Smooth muscle cell (in vitro differentiated cells): ENCODE results near the gene NAT8. TPM values are rescaled to one million over a fixed set of nuclear protein-coding genes. Genes with fewer than 3 reads are reported as not detected.
"Not testable (repeated sequence)": the region's sequence is repeated elsewhere in the genome, so short reads cannot be mapped to it uniquely, and the experiment has no call there.

Source experiments
- DNase-seq: peaks from one replicate; lab custom pipeline; 2025; ENCODE audit not compliant: unreplicated experiment; lab: John Stamatoyannopoulos, UW
- H2AFZ ChIP-seq: fragments of 200-600 bp; sonication (generic); 2 replicates; pipeline ENCODE4 v1.6.0; 2016; ENCODE audit warnings: antibody characterized with exemption, low read depth, mild to moderate bottlenecking
- H3F3A ChIP-seq: fragments of 200-600 bp; sonication (generic); 2 replicates; pipeline ENCODE4 v1.6.0; 2017; ENCODE audit warnings: antibody characterized with exemption, low read depth
- H3K27ac ChIP-seq: fragments of 200-600 bp; sonication (generic); 2 replicates; pipeline ENCODE4 v1.5.1; 2016; ENCODE audit warnings: low read depth, mild to moderate bottlenecking
- H3K27me3 ChIP-seq: fragments of 200-600 bp; sonication (generic); 2 replicates; pipeline ENCODE4 v1.6.1; 2016; ENCODE audit warnings: low read depth, mild to moderate bottlenecking
- H3K36me3 ChIP-seq: fragments of 200-600 bp; sonication (generic); 2 replicates; pipeline ENCODE4 v1.5.1; 2016; ENCODE audit warnings: low read depth
- H3K4me1 ChIP-seq: fragments of 200-600 bp; sonication (generic); 2 replicates; pipeline ENCODE4 v1.5.1; 2016; ENCODE audit warnings: low read depth
- H3K4me2 ChIP-seq: fragments of 200-600 bp; sonication (generic); 2 replicates; pipeline ENCODE4 v1.6.0; 2016; ENCODE audit warnings: mild to moderate bottlenecking
- H3K4me3 ChIP-seq: fragments of 200-600 bp; sonication (generic); 2 replicates; pipeline ENCODE4 v1.5.1; 2016; ENCODE audit warnings: mild to moderate bottlenecking
- H3K79me2 ChIP-seq: fragments of 200-600 bp; sonication (generic); 2 replicates; pipeline ENCODE4 v1.6.0; 2016; ENCODE audit warnings: low read depth, mild to moderate bottlenecking
- H3K9ac ChIP-seq: fragments of 200-600 bp; sonication (generic); 2 replicates; pipeline ENCODE4 v1.6.0; 2016; ENCODE audit warnings: low read depth
- H3K9me3 ChIP-seq: fragments of 200-600 bp; sonication (generic); replicated peaks from 2 replicates; pipeline ENCODE4 v1.5.1; 2016; ENCODE audit warnings: low read depth
- H4K20me1 ChIP-seq: fragments of 200-600 bp; sonication (generic); 2 replicates; pipeline ENCODE4 v1.6.0; 2016; ENCODE audit warnings: low read depth
- WGBS: methylation state at CpG from one replicate; pipeline ENCODE4 v1.1.7; 2016; ENCODE audit warnings: low lambda C conversion rate; 5-methylcytosine and 5-hydroxymethylcytosine counted together
- polyA plus RNA-seq: library from polyadenylated mRNA; unstranded; fragments of >200 nt; fragmentation: Nextera tagmentation; extraction: Ambion mirVana; gene quantifications from 2 replicates; pipeline ENCODE4 v1.2.1, GENCODE V29; 2016
- total RNA-seq: library from RNA; depleted of rRNA; stranded (reverse); fragments of >200 nt; gene quantifications from 2 replicates; pipeline ENCODE4 v1.2.3, GENCODE V29; 2014
- TF ChIP-seq, protein P1 (sequence below): fragments of 200-600 bp; sonication (generic); IDR thresholded peaks from 2 replicates; pipeline ENCODE4 v1.5.1; 2017; ENCODE audit warnings: borderline replicate concordance, mild to moderate bottlenecking, antibody characterized with exemption; ENCODE audit not compliant: insufficient read depth, poor library complexity, severe bottlenecking

NAT8 gene, protein sequence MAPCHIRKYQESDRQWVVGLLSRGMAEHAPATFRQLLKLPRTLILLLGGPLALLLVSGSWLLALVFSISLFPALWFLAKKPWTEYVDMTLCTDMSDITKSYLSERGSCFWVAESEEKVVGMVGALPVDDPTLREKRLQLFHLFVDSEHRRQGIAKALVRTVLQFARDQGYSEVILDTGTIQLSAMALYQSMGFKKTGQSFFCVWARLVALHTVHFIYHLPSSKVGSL
- not detected in 2 replicates for total RNA-seq
- polyA plus RNA-seq: not detected in 2 replicates

DNA sequence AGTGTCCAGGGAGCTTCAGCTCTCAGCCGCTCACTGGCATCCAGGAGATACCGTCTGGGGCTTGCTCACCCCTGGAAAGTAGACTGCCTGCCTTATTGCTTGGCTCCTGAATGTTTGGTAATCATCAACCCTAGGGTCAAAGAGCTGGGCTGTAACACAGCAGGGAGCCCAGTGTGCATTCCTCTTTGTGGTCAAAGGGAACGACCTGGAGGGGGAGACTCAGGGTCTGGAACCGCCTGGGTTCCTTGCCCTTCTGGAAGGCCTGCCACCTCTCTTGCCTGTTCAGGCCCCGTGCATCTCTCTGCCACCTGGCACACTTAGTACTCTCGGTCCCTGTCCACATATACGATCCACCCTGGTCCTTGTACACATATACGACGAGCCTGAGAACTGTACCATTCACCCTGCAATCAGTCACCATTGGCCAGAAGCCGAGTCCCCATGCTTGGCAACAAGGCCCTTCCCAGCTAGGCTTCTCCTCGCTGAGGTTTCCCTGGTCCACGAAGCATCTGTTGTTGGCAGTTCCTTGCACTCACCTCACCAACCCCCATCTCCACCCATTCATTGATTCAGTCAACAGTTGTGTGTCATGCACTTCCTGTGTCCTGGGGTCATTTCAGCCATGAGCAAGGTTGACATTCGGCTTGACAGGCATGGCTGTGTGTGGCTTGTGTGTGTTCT lies at the start of gene NAT8:
Gene NAT8 (minus strand): TSS at position 85 of the 681 bp plus-strand sequence. CDS start 794 bp downstream, outside the sequence.
- no peak within 1 kb of the TSS for H3K9ac ChIP-seq
- no peaks in the 10 kb centered on the region for H3K27me3 ChIP-seq
- H3K4me3 ChIP-seq: no peak within 1 kb of the TSS
- DNase-seq: no peak
- no peaks in the 10 kb centered on the region for H4K20me1 ChIP-seq
- no peaks in the 10 kb centered on the region for H3K36me3 ChIP-seq
- no peaks in the 10 kb centered on the region for H3K9me3 ChIP-seq
- 93% methylated on average over 13 of the region's 13 CpGs for WGBS
- no peaks in the 10 kb centered on the region for H3K79me2 ChIP-seq
- no peak within 1 kb of the TSS for H3K4me2 ChIP-seq
- TF ChIP-seq, protein P1, sequence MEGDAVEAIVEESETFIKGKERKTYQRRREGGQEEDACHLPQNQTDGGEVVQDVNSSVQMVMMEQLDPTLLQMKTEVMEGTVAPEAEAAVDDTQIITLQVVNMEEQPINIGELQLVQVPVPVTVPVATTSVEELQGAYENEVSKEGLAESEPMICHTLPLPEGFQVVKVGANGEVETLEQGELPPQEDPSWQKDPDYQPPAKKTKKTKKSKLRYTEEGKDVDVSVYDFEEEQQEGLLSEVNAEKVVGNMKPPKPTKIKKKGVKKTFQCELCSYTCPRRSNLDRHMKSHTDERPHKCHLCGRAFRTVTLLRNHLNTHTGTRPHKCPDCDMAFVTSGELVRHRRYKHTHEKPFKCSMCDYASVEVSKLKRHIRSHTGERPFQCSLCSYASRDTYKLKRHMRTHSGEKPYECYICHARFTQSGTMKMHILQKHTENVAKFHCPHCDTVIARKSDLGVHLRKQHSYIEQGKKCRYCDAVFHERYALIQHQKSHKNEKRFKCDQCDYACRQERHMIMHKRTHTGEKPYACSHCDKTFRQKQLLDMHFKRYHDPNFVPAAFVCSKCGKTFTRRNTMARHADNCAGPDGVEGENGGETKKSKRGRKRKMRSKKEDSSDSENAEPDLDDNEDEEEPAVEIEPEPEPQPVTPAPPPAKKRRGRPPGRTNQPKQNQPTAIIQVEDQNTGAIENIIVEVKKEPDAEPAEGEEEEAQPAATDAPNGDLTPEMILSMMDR: no peak
- no peaks in the 10 kb centered on the region for H3F3A ChIP-seq
- no peak within 1 kb of the TSS for H2AFZ ChIP-seq
- H3K27ac ChIP-seq: no peak within 1 kb of the TSS
- no peaks in the 10 kb centered on the region for H3K4me1 ChIP-seq

DNA sequence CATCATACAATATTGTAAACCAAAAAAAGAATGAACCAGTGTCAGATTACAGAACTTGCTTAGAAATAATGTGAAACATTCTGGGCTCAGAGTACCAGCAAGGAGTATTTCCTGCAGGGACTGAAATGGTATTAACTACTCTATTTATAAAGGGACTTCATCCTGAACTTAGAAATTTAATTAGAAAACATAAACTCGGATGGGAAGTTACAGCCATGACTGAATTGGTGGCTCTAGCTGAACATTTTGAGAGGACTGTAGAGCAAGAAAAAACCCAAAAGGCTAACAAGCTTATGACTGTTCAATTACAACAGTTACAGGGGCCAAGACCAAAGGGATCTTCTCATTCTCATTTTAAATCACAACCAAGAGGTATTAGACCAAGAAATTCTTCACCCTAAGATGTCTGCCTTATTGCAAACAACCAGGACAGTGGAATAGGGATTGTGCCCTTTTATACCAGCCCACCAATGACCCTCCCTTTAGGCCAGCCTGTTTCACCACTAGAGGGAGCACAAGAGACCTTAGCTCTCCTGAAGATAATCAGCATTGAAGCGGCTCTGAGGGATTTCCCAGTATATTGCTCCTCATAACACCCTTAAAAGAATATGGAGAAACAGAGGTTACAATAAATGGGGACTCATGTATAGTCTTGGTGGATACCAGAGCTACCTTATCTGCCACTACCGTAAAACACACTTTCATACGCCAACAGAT lies 48.3 kb upstream of the NAT8 start:
- H3K9me3 ChIP-seq, H3K4me3 ChIP-seq, H4K20me1 ChIP-seq, H3K9ac ChIP-seq, H3K79me2 ChIP-seq, H2AFZ ChIP-seq, H3K27ac ChIP-seq, H3F3A ChIP-seq, H3K4me1 ChIP-seq, DNase-seq, H3K4me2 ChIP-seq, H3K36me3 ChIP-seq, H3K27me3 ChIP-seq: not testable (repeated sequence)
- TF ChIP-seq, protein P1: peak; percentile 61
- 52% methylated on average over 4 of the region's 4 CpGs for WGBS

DNA sequence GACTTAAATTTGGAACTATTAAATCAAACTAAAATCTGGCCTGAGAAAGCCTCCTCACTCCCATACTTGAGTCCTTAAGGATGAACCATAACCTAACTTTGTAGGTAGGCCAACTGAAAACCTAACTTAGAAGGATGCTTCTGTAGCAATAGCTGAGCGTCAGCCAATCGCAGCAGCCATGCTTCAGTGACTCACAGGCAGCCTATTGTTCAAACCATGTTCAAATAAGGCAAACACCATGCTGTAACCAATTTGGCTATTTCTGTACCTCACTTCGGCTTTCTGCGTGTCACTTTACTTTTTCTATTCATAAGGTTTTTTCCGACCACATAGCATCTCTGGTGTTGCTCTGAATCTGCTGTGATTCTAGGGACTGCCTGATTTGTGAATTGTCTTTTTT lies 46.3 kb upstream of the NAT8 start:
- not testable (repeated sequence) for H3K9me3 ChIP-seq, H2AFZ ChIP-seq, H3K27me3 ChIP-seq, H3K4me2 ChIP-seq, H3K79me2 ChIP-seq, DNase-seq, H3F3A ChIP-seq, H3K4me3 ChIP-seq, H4K20me1 ChIP-seq, H3K9ac ChIP-seq, H3K27ac ChIP-seq, H3K36me3 ChIP-seq, H3K4me1 ChIP-seq
- WGBS: 84% methylated on average over 5 of the region's 5 CpGs

DNA sequence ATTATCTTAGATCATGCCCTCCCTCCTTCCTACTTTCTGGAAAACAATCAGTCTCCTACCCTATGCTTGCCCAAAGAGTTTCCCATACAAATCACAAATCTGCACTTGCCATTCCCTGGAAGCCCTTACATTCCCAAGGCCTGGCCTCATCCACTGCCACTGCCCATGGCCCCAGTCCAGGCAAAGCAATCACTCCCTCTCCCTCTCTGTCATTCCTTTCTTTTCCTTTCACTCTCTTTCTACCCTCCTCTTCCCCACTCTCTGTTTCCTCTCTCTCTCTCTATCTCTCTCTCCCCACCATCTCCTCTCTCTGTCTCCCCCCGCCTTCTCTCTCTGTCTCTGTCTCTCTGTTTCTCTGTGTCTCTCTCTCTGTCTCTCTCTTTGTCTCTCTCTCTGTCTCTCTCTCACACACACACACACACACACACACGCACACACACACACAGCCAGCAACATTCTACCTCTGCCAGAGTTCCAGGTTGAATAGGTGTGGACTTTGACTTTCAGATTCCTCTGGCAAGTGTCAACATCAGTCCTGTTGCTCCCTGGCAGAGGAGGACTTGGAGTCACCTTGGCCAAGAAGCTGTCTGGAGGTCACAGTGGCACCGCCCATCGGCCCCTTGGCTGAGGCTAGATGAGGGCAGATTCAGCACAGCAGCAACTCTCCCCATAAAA lies 43.7 kb upstream of the NAT8 start:
- DNase-seq: no peak
- Histone ChIP-seq H3K4me1 (no peaks in the 10 kb centered on the region), H3K4me3 (no peak overlapping the region), H3K9me3 (no peaks in the 10 kb centered on the region), H3K27me3 (peaks cover 12% of the 10 kb centered on the region), H3K36me3 (no peaks in the 10 kb centered on the region), H4K20me1 (no peaks in the 10 kb centered on the region), H3F3A (no peaks in the 10 kb centered on the region), H3K4me2 (no peak overlapping the region), H2AFZ (no peak overlapping the region), H3K27ac (no peak overlapping the region), H3K79me2 (no peaks in the 10 kb centered on the region), H3K9ac (no peak overlapping the region)
- 92% methylated on average over 4 of the region's 4 CpGs for WGBS
- TF ChIP-seq, protein P1: no peak

DNA sequence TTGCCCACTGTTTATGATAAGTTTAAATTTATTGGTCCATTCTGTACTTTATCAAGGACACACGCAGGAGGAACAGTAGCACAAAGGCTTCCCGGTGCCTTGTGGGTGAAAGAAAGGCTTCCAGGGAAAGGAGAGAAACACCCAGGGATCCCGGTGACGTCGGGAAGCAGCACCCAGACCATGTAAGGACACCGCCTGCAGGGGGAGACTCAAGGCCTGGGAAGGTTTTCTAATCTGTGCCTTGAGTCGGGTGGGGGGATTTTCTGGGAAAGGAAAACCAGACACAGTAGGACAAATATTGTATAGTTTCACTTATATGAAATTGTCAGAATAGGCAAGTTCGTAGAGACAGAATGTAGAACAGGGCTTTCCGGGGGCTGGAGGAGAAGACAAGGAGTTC lies 42.7 kb upstream of the NAT8 start:
- 40% methylated on average over 9 of the region's 9 CpGs for WGBS
- not testable (repeated sequence) for H4K20me1 ChIP-seq, H2AFZ ChIP-seq, DNase-seq, H3K79me2 ChIP-seq, H3K9ac ChIP-seq, H3K27ac ChIP-seq, H3K36me3 ChIP-seq, H3K9me3 ChIP-seq, H3F3A ChIP-seq, H3K4me3 ChIP-seq, H3K4me2 ChIP-seq, H3K4me1 ChIP-seq
- peaks cover 12% of the 10 kb centered on the region for H3K27me3 ChIP-seq
